Measurements from ENCODE around the gene TRPM3.

- TF ChIP-seq CTCF (IDR thresholded peaks at IDR 0.05) (no peak), EZH2 (IDR thresholded peaks at IDR 0.05; ENCODE audit: borderline replicate concordance, insufficient read depth, low read depth, low read length, poor library complexity, severe bottlenecking) (no peak)
These were observed 9.7 kb upstream of the TRPM3 start for GRCh38 chr9:71131145-71131544.
